ENCODE measurements around the gene LMOD3. TPM values are rescaled to one million over a fixed set of nuclear protein-coding genes. Genes with fewer than 3 reads are reported as not detected.

Gene LMOD3
- total and polyA plus RNA-seq, 2 of the 4 experiments (the other 2 are of a cell fraction), result not detected

DNA sequence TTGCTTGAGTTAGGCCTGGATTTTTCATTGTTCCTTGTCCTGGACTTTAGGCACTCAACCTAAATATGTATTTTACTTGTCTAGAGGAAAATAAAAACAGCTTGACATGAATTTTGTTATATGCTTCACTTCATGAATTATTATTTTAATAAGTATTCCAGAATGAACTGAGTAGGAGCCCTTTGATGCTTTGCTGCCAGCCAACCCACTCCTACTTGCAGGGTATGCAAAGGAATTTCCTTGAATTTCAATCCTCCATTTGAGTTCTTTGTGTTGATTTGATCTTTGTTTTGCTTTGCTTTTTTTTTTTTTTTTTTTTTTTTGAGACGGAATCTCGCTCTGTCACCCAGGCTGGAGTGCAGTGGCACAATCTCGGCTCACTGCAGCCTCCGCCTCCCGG lies 26.1 kb downstream of the LMOD3 start:
- H4K20me1 ChIP-seq (ENCODE audit: insufficient read depth, low read length), result peaks cover 32% of the 10 kb centered on the region; the same call in 1 of the 2 replicates
- no peak overlapping the region for H2AK9ac ChIP-seq (replicated peaks; ENCODE audit: low read depth, low read length, poor library complexity)
- H3K9me3 ChIP-seq (ENCODE audit: control insufficient read depth, insufficient read depth, low read length), result no peaks in the 10 kb centered on the region
- DNase-seq, result no peak
- H2BK5ac ChIP-seq (ENCODE audit: low read depth, low read length, poor library complexity, severe bottlenecking), result no peak overlapping the region
- no peak overlapping the region for H4K5ac ChIP-seq (ENCODE audit: low read depth, low read length)
- intact Hi-C loops (cut with micrococcal nuclease), result no loop called here
- no peak overlapping the region for H3K9ac ChIP-seq (ENCODE audit: low read depth, low read length)
- H3K4me3 ChIP-seq (ENCODE audit: insufficient read depth, low read depth, low read length), result no peak overlapping the region
- no peak overlapping the region for H3K4ac ChIP-seq (ENCODE audit: low read depth, low read length)
- TF ChIP-seq CHD1 (IDR thresholded peaks at IDR 0.05; ENCODE audit: low read depth, low read length) (no peak), MXI1 (IDR thresholded peaks at IDR 0.05; ENCODE audit: borderline replicate concordance, low read depth, low read length) (no peak), RFX5 (IDR thresholded peaks at IDR 0.05; ENCODE audit: low read depth, low read length) (no peak), SMC3 (IDR thresholded peaks at IDR 0.05; ENCODE audit: low read depth, low read length) (no peak), FOS (IDR thresholded peaks at IDR 0.05; ENCODE audit: low read depth, low read length) (no peak), NFE2L2 (IDR thresholded peaks at IDR 0.05; ENCODE audit: low read depth, low read length) (no peak), CEBPB (IDR thresholded peaks at IDR 0.05; ENCODE audit: low read depth, low read length) (no peak), RCOR1 (IDR thresholded peaks at IDR 0.05; ENCODE audit: insufficient replicate concordance, low read length) (no peak), MAFK (IDR thresholded peaks at IDR 0.05; ENCODE audit: low read depth, low read length) (no peak), RAD21 (IDR thresholded peaks at IDR 0.05; ENCODE audit: low read length) (no peak), POLR2A (IDR thresholded peaks at IDR 0.05; ENCODE audit: low read depth, low read length) (no peak)
- TF ChIP-seq, protein P1, sequence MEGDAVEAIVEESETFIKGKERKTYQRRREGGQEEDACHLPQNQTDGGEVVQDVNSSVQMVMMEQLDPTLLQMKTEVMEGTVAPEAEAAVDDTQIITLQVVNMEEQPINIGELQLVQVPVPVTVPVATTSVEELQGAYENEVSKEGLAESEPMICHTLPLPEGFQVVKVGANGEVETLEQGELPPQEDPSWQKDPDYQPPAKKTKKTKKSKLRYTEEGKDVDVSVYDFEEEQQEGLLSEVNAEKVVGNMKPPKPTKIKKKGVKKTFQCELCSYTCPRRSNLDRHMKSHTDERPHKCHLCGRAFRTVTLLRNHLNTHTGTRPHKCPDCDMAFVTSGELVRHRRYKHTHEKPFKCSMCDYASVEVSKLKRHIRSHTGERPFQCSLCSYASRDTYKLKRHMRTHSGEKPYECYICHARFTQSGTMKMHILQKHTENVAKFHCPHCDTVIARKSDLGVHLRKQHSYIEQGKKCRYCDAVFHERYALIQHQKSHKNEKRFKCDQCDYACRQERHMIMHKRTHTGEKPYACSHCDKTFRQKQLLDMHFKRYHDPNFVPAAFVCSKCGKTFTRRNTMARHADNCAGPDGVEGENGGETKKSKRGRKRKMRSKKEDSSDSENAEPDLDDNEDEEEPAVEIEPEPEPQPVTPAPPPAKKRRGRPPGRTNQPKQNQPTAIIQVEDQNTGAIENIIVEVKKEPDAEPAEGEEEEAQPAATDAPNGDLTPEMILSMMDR (conservative IDR thresholded peaks at IDR 0.05; ENCODE audit: low read depth, low read length), result no peak
- TF ChIP-seq, protein P2, sequence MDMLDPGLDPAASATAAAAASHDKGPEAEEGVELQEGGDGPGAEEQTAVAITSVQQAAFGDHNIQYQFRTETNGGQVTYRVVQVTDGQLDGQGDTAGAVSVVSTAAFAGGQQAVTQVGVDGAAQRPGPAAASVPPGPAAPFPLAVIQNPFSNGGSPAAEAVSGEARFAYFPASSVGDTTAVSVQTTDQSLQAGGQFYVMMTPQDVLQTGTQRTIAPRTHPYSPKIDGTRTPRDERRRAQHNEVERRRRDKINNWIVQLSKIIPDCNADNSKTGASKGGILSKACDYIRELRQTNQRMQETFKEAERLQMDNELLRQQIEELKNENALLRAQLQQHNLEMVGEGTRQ (IDR thresholded peaks at IDR 0.05; ENCODE audit: low read depth, low read length), result no peak
- in situ Hi-C loops (cut with MboI; ENCODE audit: low sequenced_read_pairs), result no loop called here
- H3K36me3 ChIP-seq (ENCODE audit: control insufficient read depth, insufficient read depth, low read length), result peaks cover 7% of the 10 kb centered on the region
- no peak overlapping the region for H4K91ac ChIP-seq (ENCODE audit: insufficient read depth, low read depth, low read length)
- no peaks in the 10 kb centered on the region for H3K27me3 ChIP-seq (ENCODE audit: control insufficient read depth, insufficient read depth, low read length)
- no peak overlapping the region for H3K56ac ChIP-seq (ENCODE audit: extremely low read depth, insufficient read depth, low read length)
- BruUV-seq (replicated peaks), result no TSS peak
- no peak overlapping the region for H4K8ac ChIP-seq (ENCODE audit: low read depth in 2 of 2, low read length in 2 of 2)
- no peak overlapping the region for H2BK20ac ChIP-seq (ENCODE audit: low read depth, low read length)
- peaks cover 14% of the 10 kb centered on the region for H3K9me1 ChIP-seq (ENCODE audit: insufficient read depth, low read length)
- ATAC-seq (ENCODE audit: low read depth), result no peak
- peaks cover 10% of the 10 kb centered on the region for H3K4me1 ChIP-seq (ENCODE audit: control insufficient read depth, insufficient read depth, low read length)
- WGBS, 2 experiments (ENCODE audit: extremely low coverage in 2 of 2, insufficient read length in 1 of 2), result 100% methylated on average over 3 of the region's 5 CpGs; no CpG with 5 or more reads in 1 of the 2 experiments
- H3K14ac ChIP-seq (replicated peaks; ENCODE audit: low read depth, low read length), result no peak overlapping the region
- no peak overlapping the region for H2BK120ac ChIP-seq (ENCODE audit: low read depth, low read length)
- H3K79me1 ChIP-seq (ENCODE audit: low read depth in 1 of 2, low read length in 2 of 2), result peaks cover 17 to 65% of the 10 kb centered on the region in 2 experiments
- no peak overlapping the region for H3K27ac ChIP-seq (ENCODE audit: insufficient read depth, low read length)
- CTCF ChIA-PET, result no interaction called here
- H3K18ac ChIP-seq (ENCODE audit: low read depth, low read length), result no peak overlapping the region
- H3K4me2 ChIP-seq (ENCODE audit: low read depth, low read length), result no peak overlapping the region
- H2AK5ac ChIP-seq (ENCODE audit: low read depth, low read length), result no peak overlapping the region
- dilution Hi-C loops (cut with HindIII; ENCODE audit: low sequenced_read_pairs, unreplicated experiment), result no loop called here
- no peak overlapping the region for H2AFZ ChIP-seq (replicated peaks; ENCODE audit: low read length, poor library complexity)
- POLR2A ChIA-PET (ENCODE audit: unreplicated experiment), result no interaction called here
- no peak overlapping the region for H2BK15ac ChIP-seq (ENCODE audit: low read depth, low read length)
- no peak overlapping the region for H3K23ac ChIP-seq (ENCODE audit: low read depth, low read length)
